HEK293 (cell line): Measurements from ENCODE around the gene TCF7L2.
A peak's percentile ranks its signal among the peaks of the same experiment; 100 is the strongest.

Experiments used
- BCL11A ChIP-seq: fragments of 450-650 bp; formaldehyde crosslinking; IDR thresholded peaks from 2 replicates; pipeline ENCODE4 v1.5.1; 2016; ENCODE audit warnings: low read depth, missing biosample characterization, missing genetic modification characterization
- GLI4 ChIP-seq: fragments of 450-650 bp; formaldehyde crosslinking; IDR thresholded peaks from 2 replicates; pipeline ENCODE4 v1.5.1; 2016; ENCODE audit warnings: missing biosample characterization, missing genetic modification characterization
- KLF16 ChIP-seq: fragments of 450-650 bp; formaldehyde crosslinking; IDR thresholded peaks from 2 replicates; pipeline ENCODE4 v1.5.1; 2017; ENCODE audit warnings: missing biosample characterization, missing genetic modification characterization
- OSR2 ChIP-seq: fragments of 450-650 bp; formaldehyde crosslinking; IDR thresholded peaks from 2 replicates; pipeline ENCODE4 v1.5.1; 2016; ENCODE audit warnings: missing biosample characterization, missing genetic modification characterization
- SCRT2 ChIP-seq: fragments of 450-650 bp; formaldehyde crosslinking; IDR thresholded peaks from 2 replicates; pipeline ENCODE4 v1.5.1; 2016; ENCODE audit warnings: missing biosample characterization, missing genetic modification characterization
- ZBTB8A ChIP-seq: fragments of 450-650 bp; formaldehyde crosslinking; IDR thresholded peaks from 2 replicates; pipeline ENCODE4 v1.5.1; 2016; ENCODE audit warnings: missing biosample characterization, missing genetic modification characterization
- ZFP37 ChIP-seq: fragments of 450-650 bp; formaldehyde crosslinking; IDR thresholded peaks from 2 replicates; pipeline ENCODE4 v1.5.1; 2016; ENCODE audit warnings: missing biosample characterization, missing genetic modification characterization
- ZNF10 ChIP-seq: fragments of 450-650 bp; formaldehyde crosslinking; IDR thresholded peaks from 2 replicates; pipeline ENCODE4 v1.5.1; 2017; ENCODE audit warnings: missing biosample characterization, missing genetic modification characterization
- ZNF274 ChIP-seq, 2 experiments: fragments of 200-500 bp in 1 of 2; fragments of 450-650 bp in 1 of 2; sonication (Bioruptor generic) in 1 of 2; formaldehyde crosslinking in 1 of 2; IDR thresholded peaks; 2 replicates each; pipeline versions ENCODE4 v1.5.1 to v1.6.1; 2014 to 2016; ENCODE audit warnings: borderline replicate concordance in 1 of 2, inconsistent platforms in 1 of 2, low read length in 1 of 2, missing biosample characterization in 1 of 2, missing genetic modification characterization in 1 of 2
- TF ChIP-seq, protein P1 (sequence below): fragments of 450-650 bp; formaldehyde crosslinking; IDR thresholded peaks from 2 replicates; pipeline ENCODE4 v1.5.1; 2016; ENCODE audit warnings: missing biosample characterization, missing genetic modification characterization
- TF ChIP-seq, protein P2 (sequence below): fragments of 450-650 bp; formaldehyde crosslinking; IDR thresholded peaks from 2 replicates; pipeline ENCODE4 v1.5.1; 2016; ENCODE audit warnings: missing biosample characterization, missing genetic modification characterization, borderline replicate concordance
- TF ChIP-seq, protein P3 (sequence below): fragments of 450-650 bp; formaldehyde crosslinking; IDR thresholded peaks from 2 replicates; pipeline ENCODE4 v1.5.1; 2017; ENCODE audit warnings: missing biosample characterization, missing genetic modification characterization

DNA sequence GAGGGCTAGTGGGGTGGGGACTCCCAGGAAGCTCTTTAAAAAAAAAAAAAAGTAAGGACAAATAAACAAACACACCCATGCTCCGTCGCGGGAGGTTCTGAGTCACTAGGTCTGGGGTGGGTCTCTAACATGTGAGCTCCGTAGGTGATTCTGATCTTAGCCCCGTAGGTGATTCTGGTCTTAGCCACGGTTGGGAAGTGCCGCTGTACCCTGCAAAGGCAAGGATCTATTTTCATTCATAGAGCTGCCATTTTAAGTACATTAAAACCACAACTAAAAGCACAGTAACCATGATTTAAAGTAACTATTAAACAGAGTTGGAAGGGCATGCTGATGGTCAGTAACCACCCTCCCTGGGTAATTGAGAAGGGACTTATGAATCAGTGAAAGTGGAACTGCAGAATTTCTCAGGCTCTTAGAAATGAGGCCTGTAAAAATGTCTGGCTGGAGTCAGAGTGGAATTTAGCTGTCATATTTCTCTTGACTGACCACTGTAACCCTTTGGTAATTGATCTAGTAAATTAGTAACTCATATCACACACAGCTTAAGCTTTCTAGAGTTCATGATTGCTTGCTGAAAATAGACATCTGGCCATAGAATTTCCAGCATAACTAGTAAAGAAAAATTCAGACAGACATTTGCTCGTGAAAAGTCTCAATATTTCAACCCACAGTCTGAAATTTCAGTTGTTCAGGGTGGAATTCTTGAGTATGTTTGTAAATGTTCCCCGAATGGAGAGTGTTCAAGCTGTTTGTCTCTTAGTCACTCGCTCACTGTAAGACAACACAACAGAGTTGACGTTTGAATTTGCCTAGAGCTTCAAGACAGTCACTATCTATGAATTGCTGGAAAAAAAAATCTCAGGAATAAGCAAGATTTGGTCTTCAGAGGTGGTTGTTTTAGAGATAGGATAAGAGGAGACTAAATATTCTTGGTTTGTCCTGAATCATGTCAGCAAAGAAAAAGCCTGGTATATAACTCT is 34.2 kb upstream of the TCF7L2 start:
- no peak for TF ChIP-seq BCL11A (tag by site-specific recombination)
- no peak for TF ChIP-seq ZNF274 (IDR thresholded peaks at IDR 0.05; ENCODE audit: low read length)
- TF ChIP-seq ZNF274 (tag by site-specific recombination; IDR thresholded peaks at IDR 0.05; ENCODE audit: borderline replicate concordance) = no peak
- no peak for TF ChIP-seq KLF16 (tag by site-specific recombination)
- TF ChIP-seq, protein P1, sequence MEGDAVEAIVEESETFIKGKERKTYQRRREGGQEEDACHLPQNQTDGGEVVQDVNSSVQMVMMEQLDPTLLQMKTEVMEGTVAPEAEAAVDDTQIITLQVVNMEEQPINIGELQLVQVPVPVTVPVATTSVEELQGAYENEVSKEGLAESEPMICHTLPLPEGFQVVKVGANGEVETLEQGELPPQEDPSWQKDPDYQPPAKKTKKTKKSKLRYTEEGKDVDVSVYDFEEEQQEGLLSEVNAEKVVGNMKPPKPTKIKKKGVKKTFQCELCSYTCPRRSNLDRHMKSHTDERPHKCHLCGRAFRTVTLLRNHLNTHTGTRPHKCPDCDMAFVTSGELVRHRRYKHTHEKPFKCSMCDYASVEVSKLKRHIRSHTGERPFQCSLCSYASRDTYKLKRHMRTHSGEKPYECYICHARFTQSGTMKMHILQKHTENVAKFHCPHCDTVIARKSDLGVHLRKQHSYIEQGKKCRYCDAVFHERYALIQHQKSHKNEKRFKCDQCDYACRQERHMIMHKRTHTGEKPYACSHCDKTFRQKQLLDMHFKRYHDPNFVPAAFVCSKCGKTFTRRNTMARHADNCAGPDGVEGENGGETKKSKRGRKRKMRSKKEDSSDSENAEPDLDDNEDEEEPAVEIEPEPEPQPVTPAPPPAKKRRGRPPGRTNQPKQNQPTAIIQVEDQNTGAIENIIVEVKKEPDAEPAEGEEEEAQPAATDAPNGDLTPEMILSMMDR (tag by site-specific recombination) = no peak
- no peak for TF ChIP-seq OSR2
- TF ChIP-seq ZNF10 (tag by site-specific recombination) = peak; percentile 15; the same call in 1 of the 2 replicates
- no peak for TF ChIP-seq ZBTB8A (tag by site-specific recombination)
- no peak for TF ChIP-seq ZFP37 (tag by site-specific recombination)
- TF ChIP-seq, protein P2, sequence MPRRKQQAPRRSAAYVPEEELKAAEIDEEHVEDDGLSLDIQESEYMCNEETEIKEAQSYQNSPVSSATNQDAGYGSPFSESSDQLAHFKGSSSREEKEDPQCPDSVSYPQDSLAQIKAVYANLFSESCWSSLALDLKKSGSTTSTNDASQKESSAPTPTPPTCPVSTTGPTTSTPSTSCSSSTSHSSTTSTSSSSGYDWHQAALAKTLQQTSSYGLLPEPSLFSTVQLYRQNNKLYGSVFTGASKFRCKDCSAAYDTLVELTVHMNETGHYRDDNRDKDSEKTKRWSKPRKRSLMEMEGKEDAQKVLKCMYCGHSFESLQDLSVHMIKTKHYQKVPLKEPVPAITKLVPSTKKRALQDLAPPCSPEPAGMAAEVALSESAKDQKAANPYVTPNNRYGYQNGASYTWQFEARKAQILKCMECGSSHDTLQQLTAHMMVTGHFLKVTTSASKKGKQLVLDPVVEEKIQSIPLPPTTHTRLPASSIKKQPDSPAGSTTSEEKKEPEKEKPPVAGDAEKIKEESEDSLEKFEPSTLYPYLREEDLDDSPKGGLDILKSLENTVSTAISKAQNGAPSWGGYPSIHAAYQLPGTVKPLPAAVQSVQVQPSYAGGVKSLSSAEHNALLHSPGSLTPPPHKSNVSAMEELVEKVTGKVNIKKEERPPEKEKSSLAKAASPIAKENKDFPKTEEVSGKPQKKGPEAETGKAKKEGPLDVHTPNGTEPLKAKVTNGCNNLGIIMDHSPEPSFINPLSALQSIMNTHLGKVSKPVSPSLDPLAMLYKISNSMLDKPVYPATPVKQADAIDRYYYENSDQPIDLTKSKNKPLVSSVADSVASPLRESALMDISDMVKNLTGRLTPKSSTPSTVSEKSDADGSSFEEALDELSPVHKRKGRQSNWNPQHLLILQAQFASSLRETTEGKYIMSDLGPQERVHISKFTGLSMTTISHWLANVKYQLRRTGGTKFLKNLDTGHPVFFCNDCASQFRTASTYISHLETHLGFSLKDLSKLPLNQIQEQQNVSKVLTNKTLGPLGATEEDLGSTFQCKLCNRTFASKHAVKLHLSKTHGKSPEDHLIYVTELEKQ = no peak
- TF ChIP-seq, protein P3, sequence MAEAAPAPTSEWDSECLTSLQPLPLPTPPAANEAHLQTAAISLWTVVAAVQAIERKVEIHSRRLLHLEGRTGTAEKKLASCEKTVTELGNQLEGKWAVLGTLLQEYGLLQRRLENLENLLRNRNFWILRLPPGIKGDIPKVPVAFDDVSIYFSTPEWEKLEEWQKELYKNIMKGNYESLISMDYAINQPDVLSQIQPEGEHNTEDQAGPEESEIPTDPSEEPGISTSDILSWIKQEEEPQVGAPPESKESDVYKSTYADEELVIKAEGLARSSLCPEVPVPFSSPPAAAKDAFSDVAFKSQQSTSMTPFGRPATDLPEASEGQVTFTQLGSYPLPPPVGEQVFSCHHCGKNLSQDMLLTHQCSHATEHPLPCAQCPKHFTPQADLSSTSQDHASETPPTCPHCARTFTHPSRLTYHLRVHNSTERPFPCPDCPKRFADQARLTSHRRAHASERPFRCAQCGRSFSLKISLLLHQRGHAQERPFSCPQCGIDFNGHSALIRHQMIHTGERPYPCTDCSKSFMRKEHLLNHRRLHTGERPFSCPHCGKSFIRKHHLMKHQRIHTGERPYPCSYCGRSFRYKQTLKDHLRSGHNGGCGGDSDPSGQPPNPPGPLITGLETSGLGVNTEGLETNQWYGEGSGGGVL (tag by site-specific recombination) = no peak
- TF ChIP-seq GLI4 (tag by site-specific recombination) = no peak
- no peak for TF ChIP-seq SCRT2 (tag by site-specific recombination)
